ENCODE data around the gene FBXL2.

FBXL2 gene

DNA sequence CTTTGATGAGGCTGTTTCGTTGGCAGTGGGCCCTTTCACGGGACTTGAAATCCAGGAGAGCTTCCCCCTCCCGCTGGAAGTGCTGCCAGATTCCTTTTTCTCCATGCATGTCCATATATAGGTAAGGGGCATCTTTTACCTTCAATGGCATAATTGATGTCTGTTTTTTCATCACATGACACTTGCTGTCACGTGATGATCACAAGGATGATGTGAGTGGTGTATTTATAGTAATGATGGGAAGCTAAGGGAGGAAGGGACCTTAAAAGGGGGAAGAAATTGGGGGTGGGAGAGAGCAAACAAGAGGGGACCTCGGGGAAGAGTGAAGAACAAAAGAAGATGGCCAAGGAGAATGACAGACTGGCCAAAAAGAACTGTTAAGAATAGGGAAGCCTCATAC is 47.3 kb upstream of the FBXL2 start (continued):
- TF ChIP-seq, protein P1, sequence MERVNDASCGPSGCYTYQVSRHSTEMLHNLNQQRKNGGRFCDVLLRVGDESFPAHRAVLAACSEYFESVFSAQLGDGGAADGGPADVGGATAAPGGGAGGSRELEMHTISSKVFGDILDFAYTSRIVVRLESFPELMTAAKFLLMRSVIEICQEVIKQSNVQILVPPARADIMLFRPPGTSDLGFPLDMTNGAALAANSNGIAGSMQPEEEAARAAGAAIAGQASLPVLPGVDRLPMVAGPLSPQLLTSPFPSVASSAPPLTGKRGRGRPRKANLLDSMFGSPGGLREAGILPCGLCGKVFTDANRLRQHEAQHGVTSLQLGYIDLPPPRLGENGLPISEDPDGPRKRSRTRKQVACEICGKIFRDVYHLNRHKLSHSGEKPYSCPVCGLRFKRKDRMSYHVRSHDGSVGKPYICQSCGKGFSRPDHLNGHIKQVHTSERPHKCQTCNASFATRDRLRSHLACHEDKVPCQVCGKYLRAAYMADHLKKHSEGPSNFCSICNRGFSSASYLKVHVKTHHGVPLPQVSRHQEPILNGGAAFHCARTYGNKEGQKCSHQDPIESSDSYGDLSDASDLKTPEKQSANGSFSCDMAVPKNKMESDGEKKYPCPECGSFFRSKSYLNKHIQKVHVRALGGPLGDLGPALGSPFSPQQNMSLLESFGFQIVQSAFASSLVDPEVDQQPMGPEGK (CRISPR knock-in tag; IDR thresholded peaks at IDR 0.05; ENCODE audit: borderline replicate concordance), result no peak
- TF ChIP-seq ZFP3 (CRISPR knock-in tag; IDR thresholded peaks at IDR 0.05), result no peak
- TF ChIP-seq RARB (CRISPR knock-in tag; IDR thresholded peaks at IDR 0.05), result no peak
- TF ChIP-seq ZNF565 (CRISPR knock-in tag; conservative IDR thresholded peaks at IDR 0.05; ENCODE audit: low read depth), result no peak
- no peak for TF ChIP-seq TOX (CRISPR knock-in tag; IDR thresholded peaks at IDR 0.05; ENCODE audit: borderline replicate concordance)
- no peak for TF ChIP-seq ZC3H10 (CRISPR knock-in tag; IDR thresholded peaks at IDR 0.05)

DNA sequence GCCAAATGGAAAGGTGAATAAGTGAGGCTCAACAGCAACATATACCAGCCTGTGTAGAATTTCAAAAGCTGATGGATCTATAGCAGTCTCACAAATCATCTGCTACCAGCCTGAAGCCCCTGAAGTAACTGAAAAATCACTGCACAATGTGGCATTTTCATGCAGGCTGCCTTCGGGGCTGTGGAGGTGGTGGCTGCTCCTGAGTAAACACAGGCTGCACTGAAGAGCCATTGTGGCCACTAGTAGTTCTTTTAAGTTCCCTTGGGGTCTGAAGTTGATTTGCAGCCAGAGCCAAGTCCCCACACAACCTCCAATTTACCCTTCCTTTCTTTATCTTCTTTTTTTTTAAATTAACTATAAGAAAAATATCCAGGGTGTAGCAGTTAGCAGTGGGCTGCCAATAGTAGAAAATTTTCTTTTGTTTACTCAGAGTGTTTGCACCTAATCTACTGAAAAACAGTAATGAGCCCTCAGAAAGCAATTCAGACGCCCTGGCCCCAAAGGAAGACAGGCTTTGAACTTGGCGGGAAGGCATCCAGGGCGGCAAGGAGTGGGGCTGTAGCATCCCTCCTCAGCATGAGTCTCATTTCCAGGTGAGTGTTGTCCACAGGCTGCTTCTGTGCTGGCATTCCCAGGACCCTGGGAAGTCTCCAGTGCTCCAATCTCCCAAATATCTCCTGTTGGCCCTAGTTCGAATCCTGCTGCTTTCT is 45.3 kb upstream of the FBXL2 start:
- no peak for TF ChIP-seq TOX (CRISPR knock-in tag; IDR thresholded peaks at IDR 0.05; ENCODE audit: borderline replicate concordance)
- TF ChIP-seq PPARA (CRISPR knock-in tag; IDR thresholded peaks at IDR 0.05; ENCODE audit: borderline replicate concordance), result no peak
- TF ChIP-seq, protein P2, sequence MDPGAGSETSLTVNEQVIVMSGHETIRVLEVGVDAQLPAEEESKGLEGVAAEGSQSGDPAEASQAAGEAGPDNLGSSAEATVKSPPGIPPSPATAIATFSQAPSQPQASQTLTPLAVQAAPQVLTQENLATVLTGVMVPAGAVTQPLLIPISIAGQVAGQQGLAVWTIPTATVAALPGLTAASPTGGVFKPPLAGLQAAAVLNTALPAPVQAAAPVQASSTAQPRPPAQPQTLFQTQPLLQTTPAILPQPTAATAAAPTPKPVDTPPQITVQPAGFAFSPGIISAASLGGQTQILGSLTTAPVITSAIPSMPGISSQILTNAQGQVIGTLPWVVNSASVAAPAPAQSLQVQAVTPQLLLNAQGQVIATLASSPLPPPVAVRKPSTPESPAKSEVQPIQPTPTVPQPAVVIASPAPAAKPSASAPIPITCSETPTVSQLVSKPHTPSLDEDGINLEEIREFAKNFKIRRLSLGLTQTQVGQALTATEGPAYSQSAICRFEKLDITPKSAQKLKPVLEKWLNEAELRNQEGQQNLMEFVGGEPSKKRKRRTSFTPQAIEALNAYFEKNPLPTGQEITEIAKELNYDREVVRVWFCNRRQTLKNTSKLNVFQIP (CRISPR knock-in tag; IDR thresholded peaks at IDR 0.05; ENCODE audit: borderline replicate concordance, low read depth), result no peak
- TF ChIP-seq ZFP3 (CRISPR knock-in tag; IDR thresholded peaks at IDR 0.05), result no peak
- no peak for TF ChIP-seq SNAI2 (CRISPR knock-in tag; IDR thresholded peaks at IDR 0.05)
- TF ChIP-seq ZNF70 (CRISPR knock-in tag; IDR thresholded peaks at IDR 0.05), result no peak
- TF ChIP-seq ISL1 (CRISPR knock-in tag; IDR thresholded peaks at IDR 0.05), result no peak
- TF ChIP-seq OSR1 (CRISPR knock-in tag; IDR thresholded peaks at IDR 0.05), result no peak
- TF ChIP-seq, protein P3, sequence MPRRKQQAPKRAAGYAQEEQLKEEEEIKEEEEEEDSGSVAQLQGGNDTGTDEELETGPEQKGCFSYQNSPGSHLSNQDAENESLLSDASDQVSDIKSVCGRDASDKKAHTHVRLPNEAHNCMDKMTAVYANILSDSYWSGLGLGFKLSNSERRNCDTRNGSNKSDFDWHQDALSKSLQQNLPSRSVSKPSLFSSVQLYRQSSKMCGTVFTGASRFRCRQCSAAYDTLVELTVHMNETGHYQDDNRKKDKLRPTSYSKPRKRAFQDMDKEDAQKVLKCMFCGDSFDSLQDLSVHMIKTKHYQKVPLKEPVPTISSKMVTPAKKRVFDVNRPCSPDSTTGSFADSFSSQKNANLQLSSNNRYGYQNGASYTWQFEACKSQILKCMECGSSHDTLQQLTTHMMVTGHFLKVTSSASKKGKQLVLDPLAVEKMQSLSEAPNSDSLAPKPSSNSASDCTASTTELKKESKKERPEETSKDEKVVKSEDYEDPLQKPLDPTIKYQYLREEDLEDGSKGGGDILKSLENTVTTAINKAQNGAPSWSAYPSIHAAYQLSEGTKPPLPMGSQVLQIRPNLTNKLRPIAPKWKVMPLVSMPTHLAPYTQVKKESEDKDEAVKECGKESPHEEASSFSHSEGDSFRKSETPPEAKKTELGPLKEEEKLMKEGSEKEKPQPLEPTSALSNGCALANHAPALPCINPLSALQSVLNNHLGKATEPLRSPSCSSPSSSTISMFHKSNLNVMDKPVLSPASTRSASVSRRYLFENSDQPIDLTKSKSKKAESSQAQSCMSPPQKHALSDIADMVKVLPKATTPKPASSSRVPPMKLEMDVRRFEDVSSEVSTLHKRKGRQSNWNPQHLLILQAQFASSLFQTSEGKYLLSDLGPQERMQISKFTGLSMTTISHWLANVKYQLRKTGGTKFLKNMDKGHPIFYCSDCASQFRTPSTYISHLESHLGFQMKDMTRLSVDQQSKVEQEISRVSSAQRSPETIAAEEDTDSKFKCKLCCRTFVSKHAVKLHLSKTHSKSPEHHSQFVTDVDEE (CRISPR knock-in tag; IDR thresholded peaks at IDR 0.05), result no peak
- no peak for TF ChIP-seq ZC3H10 (CRISPR knock-in tag; IDR thresholded peaks at IDR 0.05)
- TF ChIP-seq, protein P4, sequence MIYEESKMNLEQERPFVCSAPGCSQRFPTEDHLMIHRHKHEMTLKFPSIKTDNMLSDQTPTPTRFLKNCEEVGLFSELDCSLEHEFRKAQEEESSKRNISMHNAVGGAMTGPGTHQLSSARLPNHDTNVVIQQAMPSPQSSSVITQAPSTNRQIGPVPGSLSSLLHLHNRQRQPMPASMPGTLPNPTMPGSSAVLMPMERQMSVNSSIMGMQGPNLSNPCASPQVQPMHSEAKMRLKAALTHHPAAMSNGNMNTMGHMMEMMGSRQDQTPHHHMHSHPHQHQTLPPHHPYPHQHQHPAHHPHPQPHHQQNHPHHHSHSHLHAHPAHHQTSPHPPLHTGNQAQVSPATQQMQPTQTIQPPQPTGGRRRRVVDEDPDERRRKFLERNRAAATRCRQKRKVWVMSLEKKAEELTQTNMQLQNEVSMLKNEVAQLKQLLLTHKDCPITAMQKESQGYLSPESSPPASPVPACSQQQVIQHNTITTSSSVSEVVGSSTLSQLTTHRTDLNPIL (CRISPR knock-in tag; IDR thresholded peaks at IDR 0.05; ENCODE audit: low read depth), result no peak
- TF ChIP-seq CSDC2 (CRISPR knock-in tag; IDR thresholded peaks at IDR 0.05), result no peak
- TF ChIP-seq, protein P5, sequence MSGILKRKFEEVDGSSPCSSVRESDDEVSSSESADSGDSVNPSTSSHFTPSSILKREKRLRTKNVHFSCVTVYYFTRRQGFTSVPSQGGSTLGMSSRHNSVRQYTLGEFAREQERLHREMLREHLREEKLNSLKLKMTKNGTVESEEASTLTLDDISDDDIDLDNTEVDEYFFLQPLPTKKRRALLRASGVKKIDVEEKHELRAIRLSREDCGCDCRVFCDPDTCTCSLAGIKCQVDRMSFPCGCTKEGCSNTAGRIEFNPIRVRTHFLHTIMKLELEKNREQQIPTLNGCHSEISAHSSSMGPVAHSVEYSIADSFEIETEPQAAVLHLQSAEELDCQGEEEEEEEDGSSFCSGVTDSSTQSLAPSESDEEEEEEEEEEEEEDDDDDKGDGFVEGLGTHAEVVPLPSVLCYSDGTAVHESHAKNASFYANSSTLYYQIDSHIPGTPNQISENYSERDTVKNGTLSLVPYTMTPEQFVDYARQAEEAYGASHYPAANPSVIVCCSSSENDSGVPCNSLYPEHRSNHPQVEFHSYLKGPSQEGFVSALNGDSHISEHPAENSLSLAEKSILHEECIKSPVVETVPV (CRISPR knock-in tag; IDR thresholded peaks at IDR 0.05), result no peak
- TF ChIP-seq BACH2 (CRISPR knock-in tag; IDR thresholded peaks at IDR 0.05; ENCODE audit: borderline replicate concordance), result no peak
- no peak for ATAC-seq

DNA sequence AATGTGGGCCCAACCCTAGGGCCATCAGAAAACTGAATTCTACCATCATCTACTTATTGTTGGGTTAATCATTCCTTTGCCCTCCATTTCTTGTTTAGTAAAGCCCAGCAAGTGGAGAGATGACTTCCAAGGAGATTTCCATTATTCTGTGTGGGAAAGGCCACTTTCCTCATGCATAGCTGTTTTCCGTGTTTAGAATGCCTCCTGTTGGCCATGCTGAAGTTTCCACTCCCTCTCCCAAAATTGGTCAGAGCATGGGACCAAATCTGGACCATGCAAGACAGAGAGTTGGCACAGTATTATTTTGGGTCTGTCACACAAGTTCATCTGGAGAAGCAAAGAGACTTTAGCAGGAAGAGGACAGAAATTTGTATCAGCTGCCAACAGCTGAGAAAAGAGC is 43.4 kb upstream of the FBXL2 start:
- ATAC-seq, result no peak
- TF ChIP-seq SNAI2 (CRISPR knock-in tag; IDR thresholded peaks at IDR 0.05) (no peak), GLIS3 (CRISPR knock-in tag; IDR thresholded peaks at IDR 0.05) (no peak), TCF4 (CRISPR knock-in tag; IDR thresholded peaks at IDR 0.05; ENCODE audit: borderline replicate concordance) (no peak), ISL1 (CRISPR knock-in tag; IDR thresholded peaks at IDR 0.05) (no peak), RARB (CRISPR knock-in tag; IDR thresholded peaks at IDR 0.05) (no peak), ZFP30 (CRISPR knock-in tag; IDR thresholded peaks at IDR 0.05) (no peak), PPARA (CRISPR knock-in tag; IDR thresholded peaks at IDR 0.05; ENCODE audit: borderline replicate concordance) (no peak), TOX (CRISPR knock-in tag; IDR thresholded peaks at IDR 0.05; ENCODE audit: borderline replicate concordance) (no peak)
- TF ChIP-seq, protein P1 (CRISPR knock-in tag; IDR thresholded peaks at IDR 0.05; ENCODE audit: borderline replicate concordance), result no peak
- TF ChIP-seq, protein P4 (CRISPR knock-in tag; IDR thresholded peaks at IDR 0.05; ENCODE audit: low read depth), result no peak
